Measurements from ENCODE around the gene ELP6. TPM values are rescaled to one million over a fixed set of nuclear protein-coding genes. Genes with fewer than 3 reads are reported as not detected.

Gene ELP6
- total and polyA plus RNA-seq, 9 of the 15 experiments (the other 6 are each of a cell fraction or from before 2014, with no cell fraction given) = 76.9 to 198 (median 83.3) TPM

- WGBS (ENCODE audit: insufficient coverage, low coverage, missing lambda C conversion rate) = 33% methylated on average over 4 of the region's 4 CpGs
- Histone ChIP-seq H4K20me1 (replicated peaks; ENCODE audit: control insufficient read depth, insufficient read depth, low read length) (no peaks in the 10 kb centered on the region), H3K4me3 (no peak overlapping the region), H3K4me2 (ENCODE audit: insufficient read depth, low read length) (no peak overlapping the region), H2AFZ (ENCODE audit: low read depth, low read length) (no peak overlapping the region), H3K4me1 (replicated peaks in 1 of 2; ENCODE audit: control insufficient read depth in 2 of 2, insufficient read depth in 2 of 2, low read length in 2 of 2) (peaks cover 5 to 11% of the 10 kb centered on the region in 2 experiments; a peak in 4 of 5 replicates), H3K9me3 (replicated peaks; ENCODE audit: control insufficient read depth, insufficient read depth, low read depth, low read length) (peaks cover 3% of the 10 kb centered on the region), H3K27me3 (ENCODE audit: control insufficient read depth in 2 of 2, insufficient read depth in 2 of 2, low read length in 2 of 2) (no peaks in the 10 kb centered on the region), H3K36me3 (ENCODE audit: control insufficient read depth, insufficient read depth, low read length) (no peaks in the 10 kb centered on the region), H3K79me2 (ENCODE audit: control insufficient read depth, insufficient read depth, low read length) (no peaks in the 10 kb centered on the region), H3K9me1 (ENCODE audit: control insufficient read depth, insufficient read depth, low read length) (no peaks in the 10 kb centered on the region), H3K9ac (ENCODE audit: insufficient read depth in 1 of 2, low read depth in 2 of 2, low read length in 2 of 2) (no peak overlapping the region), H3K27ac (ENCODE audit: extremely low read depth, low read depth, low read length) (no peak overlapping the region)
- intact Hi-C loops (cut with micrococcal nuclease) (loop anchor here (10.0 kb wide), 1 partner anchor 49 kb away; the partner anchor contains the start of gene CSPG5), in situ Hi-C loops (cut with MboI) (loop anchor here (10.0 kb wide), 1 partner anchor 629 kb away; no protein-coding TSS in a partner anchor)
- ATAC-seq (no peak), DNase-seq (ENCODE audit: extremely low read depth in 1 of 4, low spot score in 3 of 4) (no peak), FAIRE-seq (no peak)
- BruUV-seq (replicated peaks) = no TSS peak
- ChIA-PET CTCF (ENCODE audit: low intra/inter-chr PET ratio) (no interaction called here), POLR2A (interaction anchor here (0.7 kb wide), 1 partner anchor 78 kb away, joined by 4 read pairs; no protein-coding TSS in a partner anchor)
- TF ChIP-seq ZNF785 (CRISPR knock-in tag; IDR thresholded peaks at IDR 0.05) (no peak), ZMIZ1 (IDR thresholded peaks at IDR 0.05; ENCODE audit: low read depth in 2 of 2, low read length in 2 of 2) (no peak), ZNF609 (CRISPR knock-in tag; IDR thresholded peaks at IDR 0.05; ENCODE audit: borderline replicate concordance) (no peak), HMGXB4 (CRISPR knock-in tag; IDR thresholded peaks at IDR 0.05) (no peak), ZBTB34 (CRISPR knock-in tag; IDR thresholded peaks at IDR 0.05) (no peak), HEY1 (CRISPR knock-in tag; IDR thresholded peaks at IDR 0.05; ENCODE audit: borderline replicate concordance) (no peak), LEF1 (IDR thresholded peaks at IDR 0.05) (no peak), HIVEP1 (CRISPR knock-in tag; IDR thresholded peaks at IDR 0.05) (no peak)
Measured at GRCh38 chr3:47525617-47526016, 12.1 kb upstream of the ELP6 start.
